GM13976 (cell line): ENCODE data around the gene SERPINA3.

Source experiments
- DNase-seq: peaks from one replicate; pipeline ENCODE4 v3.0.0; 2012; ENCODE audit warnings: low spot score
- CTCF ChIP-seq: IDR thresholded peaks from 2 replicates; pipeline ENCODE4 v1.5.1; 2012; ENCODE audit warnings: borderline replicate concordance, mild to moderate bottlenecking; ENCODE audit not compliant: insufficient read depth; ENCODE audit errors: extremely low read depth, missing control alignments, control extremely low read depth
- in situ Hi-C: fragments of 300-500 bp; cut with MboI; formaldehyde crosslinking; loops from one replicate; pipeline ENCODE4 v1.12.0; 2022; ENCODE audit warnings: low sequenced_read_pairs, mixed read lengths, inconsistent platforms; ENCODE audit not compliant: unreplicated experiment

The SERPINA3 gene

GRCh38 chr14:94612174-94612573 lies at the start of gene SERPINA3:
Gene SERPINA3 (plus strand): TSS chr14:94612391. CDS start chr14:94614442, 2,051 bp downstream.
- no peak for TF ChIP-seq CTCF
- in situ Hi-C loops, result no loop called here
- DNase-seq, result no peak

GRCh38 chr14:94562941-94563883 lies 49.0 kb upstream of the SERPINA3 start:
- DNase-seq, result no peak
- no peak for TF ChIP-seq CTCF
- in situ Hi-C loops, result no loop called here

GRCh38 chr14:94564381-94564780 lies 47.8 kb upstream of the SERPINA3 start:
- in situ Hi-C loops, result no loop called here

GRCh38 chr14:94568186-94568585 lies 44.0 kb upstream of the SERPINA3 start:
- in situ Hi-C loops, result no loop called here
- no peak for DNase-seq
- no peak for TF ChIP-seq CTCF

More at GRCh38 chr14:94564381-94564780, 47.8 kb upstream of the SERPINA3 start:
- no peak for TF ChIP-seq CTCF
- DNase-seq, result no peak

GRCh38 chr14:94569381-94570001 lies 42.7 kb upstream of the SERPINA3 start:
- no peak for TF ChIP-seq CTCF
- no peak for DNase-seq
- in situ Hi-C loops, result no loop called here

GRCh38 chr14:94570002-94570400 lies 42.2 kb upstream of the SERPINA3 start:
- in situ Hi-C loops, result no loop called here
- TF ChIP-seq CTCF, result no peak
- no peak for DNase-seq
